Left lung (tissue), 10 donors: ENCODE data around the gene PPP1R27. TPM values are rescaled to one million over a fixed set of nuclear protein-coding genes. Genes with fewer than 3 reads are reported as not detected.
"Not testable (repeated sequence)": the region's sequence is repeated elsewhere in the genome, so short reads cannot be mapped to it uniquely, and the experiment has no call there.

Experiments
- ATAC-seq: fragments of 200-7000 bp; cut with Tn5 transposase; one replicate; pipeline ENCODE4 v1.9.1; 2020; ENCODE audit warnings: moderate library complexity
- DNase-seq, 4 donors: peaks; one replicate each; pipeline ENCODE4 v3.0.0-alpha.2; 2013 to 2020
- H3K27ac ChIP-seq, 2 donors: fragments of 200-600 bp; sonication (generic) in 1 of 2; one replicate each; pipeline versions ENCODE4 v1.5.0 to v1.8.0; 2020 to 2021
- H3K27me3 ChIP-seq, 2 donors: fragments of 200-600 bp; sonication (generic) in 1 of 2; one replicate each; pipeline versions ENCODE4 v1.5.0 to v1.8.0; 2020 to 2021
- H3K36me3 ChIP-seq, 2 donors: fragments of 200-600 bp; sonication (generic) in 1 of 2; one replicate each; pipeline versions ENCODE4 v1.5.0 to v1.8.0; 2020 to 2021
- H3K4me1 ChIP-seq, 2 donors: fragments of 200-600 bp; one replicate each; pipeline ENCODE4 v1.8.0; 2021
- H3K4me3 ChIP-seq, 2 donors: fragments of 200-600 bp; sonication (generic) in 1 of 2; one replicate each; pipeline versions ENCODE4 v1.5.0 to v1.8.0; 2020 to 2021; ENCODE audit warnings: mild to moderate bottlenecking in 1 of 2
- H3K9me3 ChIP-seq, 2 donors: fragments of 200-600 bp; sonication (generic) in 1 of 2; one replicate each; pipeline versions ENCODE4 v1.5.0 to v1.8.0; 2020 to 2021
- intact Hi-C, 2 donors: fragments of 100-400 bp; cut with DNase I; formaldehyde crosslinking; loops; one replicate each; pipeline versions ENCODE4 v1.11.2 to v1.14.2; 2022
- polyA plus RNA-seq, 6 donors: library from polyadenylated mRNA; unstranded; fragments of 120-200 nt; gene quantifications; one replicate each; pipeline ENCODE4 v1.2.1, GENCODE V29; 2013; ENCODE audit not compliant: insufficient read length in 6 of 6
- total RNA-seq, 2 donors: library from RNA; stranded (reverse); fragmentation: NEBNext Ultra II Directional; extraction: Animal tissue kit (Norgen Biotek cat#: 25700); gene quantifications; one replicate each; pipeline ENCODE4 v1.2.1, GENCODE V29; 2021
- TF ChIP-seq, protein P1 (sequence below), 2 donors: fragments of 200-600 bp; sonication (generic) in 1 of 2; IDR thresholded peaks; one replicate each; pipeline versions ENCODE4 v1.5.0 to v1.8.0; 2021; ENCODE audit warnings: antibody characterized with exemption in 2 of 2
- donor health status: DM: no; HTN: yes; CAD: no.
- donor health status: DM: no; HTN: no; CAD: no.

Gene PPP1R27
- total and polyA plus RNA-seq, 8 donors: 0.11 to 0.28 TPM; not detected in 6

GRCh38 chr17:81842725-81843504, 8.1 kb upstream of the PPP1R27 start:
- no peak for DNase-seq
- no peaks in the 10 kb centered on the region for H3K9me3 ChIP-seq
- H3K27me3 ChIP-seq: no peaks in the 10 kb centered on the region
- peaks cover 0 to 23% of the 10 kb centered on the region in 2 donors for H3K4me1 ChIP-seq
- no peak overlapping the region for H3K27ac ChIP-seq
- no peak overlapping the region for H3K4me3 ChIP-seq
- intact Hi-C loops: no loop called here
- peaks cover 0 to 60% of the 10 kb centered on the region in 2 donors for H3K36me3 ChIP-seq
- ATAC-seq: no peak
- TF ChIP-seq, protein P1, sequence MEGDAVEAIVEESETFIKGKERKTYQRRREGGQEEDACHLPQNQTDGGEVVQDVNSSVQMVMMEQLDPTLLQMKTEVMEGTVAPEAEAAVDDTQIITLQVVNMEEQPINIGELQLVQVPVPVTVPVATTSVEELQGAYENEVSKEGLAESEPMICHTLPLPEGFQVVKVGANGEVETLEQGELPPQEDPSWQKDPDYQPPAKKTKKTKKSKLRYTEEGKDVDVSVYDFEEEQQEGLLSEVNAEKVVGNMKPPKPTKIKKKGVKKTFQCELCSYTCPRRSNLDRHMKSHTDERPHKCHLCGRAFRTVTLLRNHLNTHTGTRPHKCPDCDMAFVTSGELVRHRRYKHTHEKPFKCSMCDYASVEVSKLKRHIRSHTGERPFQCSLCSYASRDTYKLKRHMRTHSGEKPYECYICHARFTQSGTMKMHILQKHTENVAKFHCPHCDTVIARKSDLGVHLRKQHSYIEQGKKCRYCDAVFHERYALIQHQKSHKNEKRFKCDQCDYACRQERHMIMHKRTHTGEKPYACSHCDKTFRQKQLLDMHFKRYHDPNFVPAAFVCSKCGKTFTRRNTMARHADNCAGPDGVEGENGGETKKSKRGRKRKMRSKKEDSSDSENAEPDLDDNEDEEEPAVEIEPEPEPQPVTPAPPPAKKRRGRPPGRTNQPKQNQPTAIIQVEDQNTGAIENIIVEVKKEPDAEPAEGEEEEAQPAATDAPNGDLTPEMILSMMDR (IDR thresholded peaks at IDR 0.05): no peak

DNA sequence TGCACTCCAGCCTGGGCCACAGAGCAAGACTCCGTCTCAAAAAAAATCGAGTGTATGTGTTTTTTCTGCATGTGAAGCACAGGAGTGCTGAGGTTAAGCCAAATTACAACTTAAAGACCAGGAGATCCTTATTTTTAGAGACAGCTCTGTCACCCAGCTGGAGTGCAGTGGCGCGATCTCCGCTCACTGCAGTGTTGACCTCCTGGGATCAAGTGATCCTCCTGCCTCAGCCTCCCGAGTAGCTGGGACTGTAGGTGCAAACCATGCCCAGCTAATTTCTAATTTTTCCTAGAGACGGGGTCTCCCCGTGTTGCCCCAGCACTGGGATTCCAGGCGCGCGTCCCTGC, 7.5 kb upstream of the PPP1R27 start:
- no peaks in the 10 kb centered on the region for H3K27me3 ChIP-seq
- no peak overlapping the region for H3K27ac ChIP-seq
- no peaks in the 10 kb centered on the region for H3K9me3 ChIP-seq
- ATAC-seq: no peak
- TF ChIP-seq, protein P1 (IDR thresholded peaks at IDR 0.05): no peak
- H3K4me3 ChIP-seq: no peak overlapping the region
- intact Hi-C loops: no loop called here
- H3K4me1 ChIP-seq: peaks cover 0 to 26% of the 10 kb centered on the region in 2 donors
- H3K36me3 ChIP-seq: peaks cover 0 to 54% of the 10 kb centered on the region in 2 donors
- no peak for DNase-seq

- Histone ChIP-seq H3K9me3 (no peaks in the 10 kb centered on the region), H3K4me1 (peaks cover 0 to 30% of the 10 kb centered on the region in 2 donors), H3K27ac (no peak overlapping the region), H3K27me3 (no peaks in the 10 kb centered on the region), H3K36me3 (peaks cover 0 to 49% of the 10 kb centered on the region in 2 donors), H3K4me3 (no peak overlapping the region)
- DNase-seq: no peak
- TF ChIP-seq, protein P1 (IDR thresholded peaks at IDR 0.05): no peak
- intact Hi-C loops: no loop called here
- no peak for ATAC-seq
These were observed 7.0 kb upstream of the PPP1R27 start for GRCh38 chr17:81841866-81842265.

GRCh38 chr17:81840826-81841778, 6.3 kb upstream of the PPP1R27 start:
- Histone ChIP-seq H3K36me3 (peaks cover 0 to 42% of the 10 kb centered on the region in 2 donors), H3K27ac (no peak overlapping the region), H3K4me1 (peaks cover 0 to 30% of the 10 kb centered on the region in 2 donors), H3K9me3 (no peaks in the 10 kb centered on the region), H3K4me3 (no peak overlapping the region), H3K27me3 (no peaks in the 10 kb centered on the region)
- ATAC-seq (peak; percentile 77), DNase-seq (peak in 1 of 4 donors; percentile 81)
- intact Hi-C loops: no loop called here
- TF ChIP-seq, protein P1 (IDR thresholded peaks at IDR 0.05): no peak

DNA sequence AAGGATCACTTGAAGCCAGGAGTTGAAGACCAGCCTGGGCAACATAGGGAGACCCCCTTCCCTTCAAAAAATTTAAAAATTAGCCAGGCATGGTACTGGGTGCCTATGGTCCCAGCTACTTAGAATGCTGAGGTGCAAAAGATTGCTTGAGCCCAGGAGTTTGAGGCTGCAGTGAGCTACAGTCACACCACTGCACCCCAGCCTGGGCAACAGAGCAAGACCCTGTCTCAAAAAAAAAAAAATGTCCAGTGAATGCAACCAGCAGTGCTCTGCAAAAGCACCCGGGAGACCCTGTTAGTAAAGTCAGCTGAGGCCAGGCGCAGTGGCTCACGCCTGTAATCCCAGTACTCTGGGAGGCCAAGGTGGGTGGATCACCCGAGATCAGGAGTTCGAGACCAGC, 5.2 kb upstream of the PPP1R27 start:
- peaks cover 0 to 31% of the 10 kb centered on the region in 2 donors for H3K36me3 ChIP-seq
- H3K27me3 ChIP-seq, H3K9me3 ChIP-seq, H3K27ac ChIP-seq, DNase-seq, intact Hi-C loops, H3K4me3 ChIP-seq, ATAC-seq: not testable (repeated sequence)
- peaks cover 0 to 30% of the 10 kb centered on the region in 2 donors for H3K4me1 ChIP-seq
